Measurements from ENCODE around the gene OLFML1. TPM values are rescaled to one million over a fixed set of nuclear protein-coding genes. Genes with fewer than 3 reads are reported as not detected.
A peak's percentile ranks its signal among the peaks of the same experiment; 100 is the strongest.

Gene OLFML1
- total RNA-seq, 4 donors from 2014 or later, result 1.2 to 5.3 (median 2.2) TPM

DNA sequence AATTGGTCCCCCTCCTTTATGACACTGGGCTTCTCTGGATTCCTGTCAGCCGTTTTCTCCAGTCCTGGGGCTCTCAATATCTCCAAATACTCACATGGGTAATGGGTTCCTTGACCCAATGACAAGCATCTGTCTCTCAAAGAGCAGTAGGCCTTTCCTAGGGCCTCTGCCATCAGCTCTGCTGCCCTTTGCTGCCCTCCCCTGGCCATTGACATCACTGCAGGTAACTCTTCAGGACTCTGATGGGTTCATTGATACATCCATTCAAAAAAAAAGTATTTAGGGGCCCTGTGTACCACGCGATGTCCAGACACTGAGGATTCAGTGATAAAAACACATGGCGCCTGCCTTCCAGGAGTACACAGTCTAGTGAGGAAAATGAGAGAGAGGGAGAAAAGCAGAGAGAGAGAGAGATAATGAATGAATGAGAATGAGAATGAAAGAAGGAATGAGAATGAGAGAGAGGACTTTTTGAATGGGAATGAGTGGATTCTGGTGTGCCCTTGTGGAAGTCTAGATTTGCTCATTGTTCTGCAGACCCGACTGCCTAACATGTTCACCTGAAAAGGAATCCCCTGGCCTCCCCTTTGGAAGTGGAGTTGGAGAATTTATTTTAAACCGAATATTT, 42.6 kb upstream of the OLFML1 start:
- DNase-seq (ENCODE audit: low spot score in 2 of 2), result peak in 1 of 2 donors; percentile 79
- no peaks in the 10 kb centered on the region for H3K4me1 ChIP-seq
- no peak overlapping the region for H3K27ac ChIP-seq
- WGBS, result 38% methylated on average over 6 of the region's 6 CpGs
- TF ChIP-seq, protein P1, sequence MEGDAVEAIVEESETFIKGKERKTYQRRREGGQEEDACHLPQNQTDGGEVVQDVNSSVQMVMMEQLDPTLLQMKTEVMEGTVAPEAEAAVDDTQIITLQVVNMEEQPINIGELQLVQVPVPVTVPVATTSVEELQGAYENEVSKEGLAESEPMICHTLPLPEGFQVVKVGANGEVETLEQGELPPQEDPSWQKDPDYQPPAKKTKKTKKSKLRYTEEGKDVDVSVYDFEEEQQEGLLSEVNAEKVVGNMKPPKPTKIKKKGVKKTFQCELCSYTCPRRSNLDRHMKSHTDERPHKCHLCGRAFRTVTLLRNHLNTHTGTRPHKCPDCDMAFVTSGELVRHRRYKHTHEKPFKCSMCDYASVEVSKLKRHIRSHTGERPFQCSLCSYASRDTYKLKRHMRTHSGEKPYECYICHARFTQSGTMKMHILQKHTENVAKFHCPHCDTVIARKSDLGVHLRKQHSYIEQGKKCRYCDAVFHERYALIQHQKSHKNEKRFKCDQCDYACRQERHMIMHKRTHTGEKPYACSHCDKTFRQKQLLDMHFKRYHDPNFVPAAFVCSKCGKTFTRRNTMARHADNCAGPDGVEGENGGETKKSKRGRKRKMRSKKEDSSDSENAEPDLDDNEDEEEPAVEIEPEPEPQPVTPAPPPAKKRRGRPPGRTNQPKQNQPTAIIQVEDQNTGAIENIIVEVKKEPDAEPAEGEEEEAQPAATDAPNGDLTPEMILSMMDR (IDR thresholded peaks at IDR 0.05), result peak; percentile 47 to 86
- TF ChIP-seq POLR2AphosphoS5 (IDR thresholded peaks at IDR 0.05) (no peak), EP300 (IDR thresholded peaks at IDR 0.05) (no peak), POLR2A (IDR thresholded peaks at IDR 0.05) (no peak)
- H3K4me3 ChIP-seq, result no peak overlapping the region
- no peaks in the 10 kb centered on the region for H3K36me3 ChIP-seq
- no peaks in the 10 kb centered on the region for H3K9me3 ChIP-seq
- H3K27me3 ChIP-seq, result no peaks in the 10 kb centered on the region

DNA sequence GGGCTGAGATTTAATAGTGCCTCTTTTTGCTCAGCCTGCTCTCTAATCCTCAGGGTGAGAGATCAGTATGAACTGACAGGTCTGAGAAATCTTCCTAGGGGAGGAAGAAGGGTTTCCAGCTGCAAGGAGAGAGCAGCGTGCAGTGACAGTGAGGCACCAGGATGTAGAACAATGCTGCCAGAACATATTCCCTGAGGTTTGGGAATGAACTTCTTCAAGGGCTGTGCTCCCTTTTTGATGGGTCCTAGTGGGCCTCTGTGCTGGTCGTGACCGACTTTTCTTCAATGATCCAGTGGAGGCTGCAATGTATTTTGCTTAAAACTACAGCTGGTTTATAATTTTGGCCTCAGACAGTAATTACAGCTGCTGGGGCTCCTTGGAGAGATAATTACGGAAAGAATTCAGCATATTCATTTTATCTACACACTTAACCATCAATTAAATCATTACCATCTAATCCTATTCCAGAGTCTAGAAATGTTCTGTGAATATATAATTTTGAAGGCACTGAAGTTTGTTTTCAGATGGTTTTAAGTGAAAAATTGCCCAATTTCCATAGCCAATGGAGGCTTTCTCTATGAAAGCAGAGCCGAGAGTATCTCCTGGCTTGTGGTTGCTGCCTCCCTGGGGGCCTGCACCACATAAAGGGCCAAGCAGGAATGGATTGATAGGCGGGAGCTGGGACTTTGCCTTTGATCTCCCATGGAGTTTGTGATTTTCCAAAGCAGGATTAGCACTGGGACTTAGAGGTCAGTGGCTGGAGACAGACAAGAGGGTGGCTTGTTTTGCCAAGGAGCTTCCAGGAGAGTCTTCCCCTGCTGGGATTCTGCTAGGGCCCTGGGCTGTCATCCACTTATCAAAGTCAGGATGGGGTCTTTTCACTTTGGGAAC, 41.0 kb upstream of the OLFML1 start:
- no peak for DNase-seq (ENCODE audit: low spot score in 2 of 2)
- Histone ChIP-seq H3K27me3 (no peaks in the 10 kb centered on the region), H3K9me3 (no peaks in the 10 kb centered on the region), H3K36me3 (no peaks in the 10 kb centered on the region), H3K4me3 (no peak overlapping the region), H3K4me1 (no peaks in the 10 kb centered on the region), H3K27ac (no peak overlapping the region)
- 78% methylated on average over 6 of the region's 6 CpGs for WGBS
- TF ChIP-seq, protein P1 (IDR thresholded peaks at IDR 0.05), result no peak
- no peak for TF ChIP-seq POLR2AphosphoS5 (IDR thresholded peaks at IDR 0.05)
- no peak for TF ChIP-seq POLR2A (IDR thresholded peaks at IDR 0.05)
- TF ChIP-seq EP300 (IDR thresholded peaks at IDR 0.05), result no peak

DNA sequence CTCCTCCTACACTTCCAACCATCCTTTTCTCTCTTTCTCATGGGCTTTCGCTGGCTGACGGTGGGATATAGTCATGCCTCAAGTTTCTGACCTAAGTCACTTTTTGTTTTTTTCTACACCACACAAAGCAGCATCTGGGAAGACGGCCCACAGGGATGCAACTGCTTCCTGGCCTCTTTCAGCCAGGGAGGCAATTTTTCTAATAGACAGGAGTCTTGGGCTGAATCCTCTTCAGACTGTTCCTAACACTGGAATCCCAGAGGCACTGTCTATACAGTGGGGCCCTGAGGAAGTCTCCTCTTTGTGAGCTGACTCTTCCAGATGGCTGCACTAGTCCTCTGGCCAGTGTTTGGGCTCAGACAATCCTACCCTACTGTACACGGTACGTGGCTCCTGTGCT, 39.7 kb upstream of the OLFML1 start:
- Histone ChIP-seq H3K36me3 (no peaks in the 10 kb centered on the region), H3K27ac (no peak overlapping the region), H3K4me1 (no peaks in the 10 kb centered on the region), H3K9me3 (no peaks in the 10 kb centered on the region), H3K4me3 (no peak overlapping the region), H3K27me3 (no peaks in the 10 kb centered on the region)
- no peak for DNase-seq (ENCODE audit: low spot score in 2 of 2)
- TF ChIP-seq POLR2AphosphoS5 (IDR thresholded peaks at IDR 0.05) (no peak), EP300 (IDR thresholded peaks at IDR 0.05) (no peak), POLR2A (IDR thresholded peaks at IDR 0.05) (no peak)
- TF ChIP-seq, protein P1 (IDR thresholded peaks at IDR 0.05), result no peak
- WGBS, result 88% methylated on average over 4 of the region's 5 CpGs

DNA sequence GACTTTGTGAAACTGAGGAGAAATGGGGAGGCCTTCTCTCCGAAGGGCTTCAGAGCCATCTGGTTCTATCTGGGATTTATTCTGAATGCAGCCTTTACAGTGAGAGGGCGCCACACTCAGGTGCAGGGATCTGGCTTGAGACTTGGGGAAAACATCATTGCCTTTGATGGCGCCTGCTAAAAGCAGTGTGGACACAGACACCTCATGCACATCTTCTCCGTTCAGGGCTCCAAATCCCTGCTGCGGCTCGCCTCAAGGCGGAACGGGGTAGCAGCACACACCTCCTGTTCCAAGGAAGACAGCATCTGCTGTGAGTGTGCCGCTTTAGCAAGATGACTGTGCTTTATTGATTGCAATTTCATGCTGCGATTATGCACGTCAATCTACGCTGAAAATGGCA, 37.1 kb upstream of the OLFML1 start:
- H3K27me3 ChIP-seq, result no peaks in the 10 kb centered on the region
- TF ChIP-seq, protein P1 (IDR thresholded peaks at IDR 0.05), result no peak
- TF ChIP-seq EP300 (IDR thresholded peaks at IDR 0.05) (no peak), POLR2AphosphoS5 (IDR thresholded peaks at IDR 0.05) (no peak), POLR2A (IDR thresholded peaks at IDR 0.05) (no peak)
- H3K9me3 ChIP-seq, result no peaks in the 10 kb centered on the region
- H3K36me3 ChIP-seq, result no peaks in the 10 kb centered on the region
- 99% methylated on average over 12 of the region's 12 CpGs for WGBS
- no peak overlapping the region for H3K4me3 ChIP-seq
- H3K4me1 ChIP-seq, result no peaks in the 10 kb centered on the region
- no peak for DNase-seq (ENCODE audit: low spot score in 2 of 2)
- no peak overlapping the region for H3K27ac ChIP-seq

DNA sequence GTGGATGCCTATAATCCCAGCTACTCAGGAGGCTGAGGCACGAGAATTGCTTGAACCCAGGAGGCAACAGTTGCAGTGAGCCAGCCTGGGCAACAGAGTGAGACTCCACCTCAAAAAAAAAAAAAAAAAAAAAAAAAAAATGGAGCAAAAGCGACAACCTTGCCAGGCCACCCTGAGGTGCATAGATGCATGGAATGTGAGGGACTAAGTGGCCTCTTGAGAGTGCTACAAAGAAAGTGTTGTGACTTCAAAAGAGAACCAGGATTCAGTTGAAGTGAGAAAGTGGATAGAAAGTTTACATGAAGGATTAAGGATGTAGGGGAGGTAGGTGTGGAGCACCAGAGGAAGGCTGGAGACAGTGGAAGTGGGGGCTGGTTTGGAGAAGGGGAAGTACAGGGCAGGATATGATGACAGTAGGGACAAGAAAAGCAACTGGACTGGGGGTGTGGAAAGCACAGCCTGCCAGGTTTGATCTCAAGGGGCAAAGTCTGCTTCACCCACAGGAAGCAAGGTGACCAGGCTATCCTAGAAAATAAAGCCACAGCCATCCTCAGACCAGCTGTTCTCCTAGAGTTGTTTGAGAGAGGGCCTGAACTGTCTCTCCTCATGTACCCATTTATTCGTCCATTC, 36.0 kb upstream of the OLFML1 start:
- Histone ChIP-seq H3K9me3 (no peaks in the 10 kb centered on the region), H3K27me3 (no peaks in the 10 kb centered on the region), H3K36me3 (no peaks in the 10 kb centered on the region), H3K4me3 (no peak overlapping the region), H3K4me1 (no peaks in the 10 kb centered on the region), H3K27ac (no peak overlapping the region)
- 76% methylated on average over 3 of the region's 3 CpGs for WGBS
- DNase-seq (ENCODE audit: low spot score in 2 of 2), result no peak
- TF ChIP-seq EP300 (IDR thresholded peaks at IDR 0.05) (no peak), POLR2AphosphoS5 (IDR thresholded peaks at IDR 0.05) (no peak), POLR2A (IDR thresholded peaks at IDR 0.05) (no peak)
- TF ChIP-seq, protein P1 (IDR thresholded peaks at IDR 0.05), result no peak

All from suprapubic skin (tissue), 4 donors.